NCI-H2081 treated with DMSO at 0.1 percent for 48 hours (cell line): ENCODE measurements around the gene EIF4E2.
A peak's percentile ranks its signal among the peaks of the same experiment; 100 is the strongest.

Experiments
- DNase-seq: peaks from one replicate; lab custom pipeline; 2025; lab: John Stamatoyannopoulos, UW

The EIF4E2 gene, protein sequence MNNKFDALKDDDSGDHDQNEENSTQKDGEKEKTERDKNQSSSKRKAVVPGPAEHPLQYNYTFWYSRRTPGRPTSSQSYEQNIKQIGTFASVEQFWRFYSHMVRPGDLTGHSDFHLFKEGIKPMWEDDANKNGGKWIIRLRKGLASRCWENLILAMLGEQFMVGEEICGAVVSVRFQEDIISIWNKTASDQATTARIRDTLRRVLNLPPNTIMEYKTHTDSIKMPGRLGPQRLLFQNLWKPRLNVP

GRCh38 chr2:232550354-232551249 lies at the start of gene EIF4E2, which contains the start of gene TIGD1:
TSS of gene EIF4E2 (plus strand) at chr2:232550689. CDS start at chr2:232550725, 36 bp downstream.
TSS of gene TIGD1 (minus strand) at chr2:232550557. CDS start at chr2:232549882, 675 bp downstream.
- DNase-seq: peak; percentile 61

- DNase-seq: no peak
Measured at GRCh38 chr2:232501331-232501771, 49.1 kb upstream of the EIF4E2 start.

GRCh38 chr2:232501794-232502390 lies 48.6 kb upstream of the EIF4E2 start:
- DNase-seq: no peak

DNA sequence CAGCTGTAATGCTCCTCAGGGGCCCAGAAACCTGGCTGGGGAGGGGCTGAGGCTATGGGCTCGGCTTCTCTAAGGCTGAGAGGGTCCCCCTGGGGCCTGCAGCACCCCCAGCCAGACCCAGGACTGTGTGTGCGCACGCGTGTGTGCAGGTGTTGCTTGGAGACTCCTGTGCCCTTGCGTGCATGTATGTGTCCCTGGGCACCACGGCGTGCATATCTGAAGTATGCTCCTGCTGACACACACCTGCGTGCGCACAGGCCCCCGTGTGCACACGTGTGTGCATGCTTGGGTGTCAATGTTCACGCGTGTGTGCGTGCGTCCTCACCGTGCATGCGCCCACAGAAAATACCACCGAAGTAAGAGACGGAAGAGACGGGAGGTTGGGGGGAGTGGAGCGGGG lies 48.0 kb upstream of the EIF4E2 start:
- DNase-seq: no peak

GRCh38 chr2:232502911-232503808 lies 47.3 kb upstream of the EIF4E2 start:
- no peak for DNase-seq

- DNase-seq: no peak
Measured at GRCh38 chr2:232503809-232504323, 46.6 kb upstream of the EIF4E2 start.

GRCh38 chr2:232504438-232504837 lies 46.1 kb upstream of the EIF4E2 start:
- DNase-seq: no peak

DNA sequence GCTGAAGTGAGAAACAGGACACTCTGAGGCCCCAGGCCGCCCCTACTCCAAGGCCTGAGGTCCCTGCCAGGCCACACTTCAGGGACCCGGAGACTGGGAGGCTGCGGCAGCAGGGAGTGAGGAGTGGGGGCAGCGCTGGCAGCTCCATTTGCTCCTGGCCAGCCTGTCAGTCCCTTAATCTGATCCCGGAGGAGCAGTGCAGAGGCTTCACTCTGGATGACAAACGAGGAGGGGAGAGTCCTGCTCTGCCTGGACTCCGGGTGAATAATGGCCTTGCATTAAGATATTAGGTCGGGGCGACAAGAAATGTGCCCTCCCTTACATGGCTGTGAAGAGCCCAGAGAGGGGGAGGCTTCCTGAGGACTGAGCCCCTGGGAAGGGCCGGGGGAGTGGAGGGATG lies 44.6 kb upstream of the EIF4E2 start:
- no peak for DNase-seq

GRCh38 chr2:232506709-232507108 lies 43.8 kb upstream of the EIF4E2 start:
- no peak for DNase-seq

DNA sequence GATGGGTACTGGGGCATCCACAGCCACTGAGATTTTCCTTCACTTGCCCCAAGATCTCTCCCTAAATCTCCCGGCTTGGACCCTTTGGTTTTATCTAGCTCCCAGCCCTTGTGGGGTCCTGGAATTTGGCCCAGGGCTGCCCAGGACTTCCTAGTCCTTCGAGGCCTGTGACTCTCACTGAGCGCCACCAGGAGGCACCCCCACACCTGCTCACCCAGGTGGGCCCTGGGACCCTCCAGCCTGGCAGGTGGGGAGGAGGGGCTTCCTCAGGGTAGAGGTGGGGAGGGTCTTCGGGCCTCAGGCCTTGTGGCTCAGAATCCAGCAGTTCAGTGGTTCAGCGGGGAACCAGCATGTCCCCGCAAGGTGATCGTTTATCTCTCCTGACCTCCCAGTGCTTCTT lies 42.2 kb upstream of the EIF4E2 start:
- DNase-seq: no peak

- DNase-seq: no peak
Measured at GRCh38 chr2:232511336-232511890, 39.1 kb upstream of the EIF4E2 start.

DNA sequence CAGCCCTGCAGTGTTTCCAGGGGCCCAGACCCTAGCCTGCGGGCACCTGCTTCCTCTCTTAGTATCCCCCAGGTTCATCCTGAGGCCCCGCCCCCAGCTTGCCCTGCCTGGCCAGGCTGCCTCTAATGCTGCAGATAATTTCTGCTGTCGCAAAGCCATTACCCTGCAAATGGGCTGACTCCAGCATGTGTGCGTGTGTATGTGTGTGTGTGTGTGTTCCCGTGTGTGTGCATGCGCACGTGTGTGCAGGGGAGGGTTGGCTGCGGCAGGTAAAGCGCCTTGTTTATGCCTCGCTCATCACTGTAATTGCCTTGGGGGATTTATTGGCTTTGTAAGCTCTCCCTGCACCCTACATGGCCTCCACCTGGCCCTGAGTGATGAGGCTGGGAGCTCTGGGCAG lies 37.9 kb upstream of the EIF4E2 start:
- no peak for DNase-seq

GRCh38 chr2:232513353-232513752 lies 37.1 kb upstream of the EIF4E2 start:
- no peak for DNase-seq

GRCh38 chr2:232515639-232516038 lies 34.9 kb upstream of the EIF4E2 start:
- DNase-seq: no peak

- no peak for DNase-seq
Measured at GRCh38 chr2:232516551-232516950, 33.9 kb upstream of the EIF4E2 start.

DNA sequence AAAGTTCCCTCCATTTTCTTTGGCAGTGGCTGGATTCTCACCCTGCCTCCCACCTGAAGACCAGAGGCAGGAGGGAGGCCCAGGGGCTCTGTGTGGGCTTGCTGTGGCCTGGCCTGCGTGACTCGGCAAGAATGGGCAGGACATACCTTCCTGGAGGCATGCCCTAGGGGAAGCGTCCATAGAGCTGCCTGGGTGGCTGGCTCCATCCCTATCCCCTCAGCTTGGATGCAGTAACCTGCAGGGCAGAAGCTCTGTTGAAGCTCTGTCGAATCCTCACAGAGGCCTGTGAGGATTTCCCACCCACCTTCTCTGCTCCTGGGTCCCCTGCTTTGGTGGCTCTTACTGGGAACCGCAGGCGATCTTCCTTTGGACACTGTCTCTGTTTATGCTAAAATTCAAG lies 31.6 kb upstream of the EIF4E2 start:
- DNase-seq: no peak

DNA sequence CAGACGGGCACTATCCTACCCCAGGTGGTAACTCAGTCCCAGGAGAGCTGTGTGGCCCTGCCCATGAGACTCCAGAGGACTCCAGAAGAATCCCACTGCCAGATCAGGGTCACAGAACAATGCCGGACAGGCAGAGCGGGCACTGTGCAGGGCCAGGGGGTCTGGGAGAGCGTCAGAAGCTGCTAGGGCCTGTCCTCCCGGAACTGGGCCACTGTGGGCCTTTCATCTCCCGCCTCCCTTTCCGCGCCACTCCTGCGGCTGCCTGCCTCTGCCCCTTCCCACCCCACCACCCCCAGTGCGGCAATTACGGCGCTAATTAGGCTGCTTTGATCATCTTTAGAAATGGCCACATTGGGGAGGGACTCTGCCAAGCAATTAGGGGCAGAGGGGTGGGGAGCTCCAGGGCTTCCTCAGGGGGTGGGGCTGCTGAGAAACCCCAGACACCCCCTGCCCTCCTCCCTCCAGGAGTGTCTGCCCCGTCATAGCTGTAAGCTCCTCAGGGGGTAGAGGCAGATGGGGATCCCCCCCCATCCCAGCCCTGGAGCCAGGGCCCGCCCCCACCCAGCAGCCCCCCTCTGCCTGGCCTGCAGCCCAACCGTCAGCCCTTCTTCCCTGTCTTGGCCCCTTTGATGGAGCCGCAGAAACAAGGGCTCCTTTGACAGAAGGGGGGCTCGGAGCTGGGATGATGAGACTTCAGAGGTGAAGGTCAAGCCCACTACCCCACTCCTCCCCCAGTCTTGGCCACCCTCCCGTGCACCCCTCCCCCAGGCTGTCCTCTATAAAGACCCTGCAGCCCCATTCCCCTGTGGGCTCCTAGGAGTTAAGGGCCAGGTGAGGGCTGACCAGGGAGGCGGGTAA lies 30.7 kb upstream of the EIF4E2 start, which contains the start of gene PRSS56:
PRSS56 (plus strand) TSS at position 808 of the 858 bp plus-strand sequence. CDS start 211 bp downstream, outside the sequence.
- DNase-seq: no peak

DNA sequence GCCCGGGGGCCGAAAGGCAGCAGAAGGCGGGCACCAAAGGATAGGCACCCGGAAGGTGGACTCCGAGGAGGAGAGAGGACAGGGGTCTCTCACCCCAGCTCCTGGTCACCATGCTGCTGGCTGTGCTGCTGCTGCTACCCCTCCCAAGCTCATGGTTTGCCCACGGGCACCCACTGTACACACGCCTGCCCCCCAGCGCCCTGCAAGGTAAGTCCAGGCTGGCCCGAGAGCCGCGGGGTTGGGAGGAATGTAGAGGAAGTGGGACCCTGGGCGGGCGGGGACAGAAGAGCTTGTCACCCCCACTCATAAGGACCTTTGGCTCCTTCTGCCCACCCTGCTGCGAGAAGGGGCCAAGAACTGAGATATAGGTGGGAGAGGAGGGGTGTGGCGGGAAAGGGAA lies 30.0 kb upstream of the EIF4E2 start:
- no peak for DNase-seq

- DNase-seq: no peak
Measured at GRCh38 chr2:232521098-232521497, 29.4 kb upstream of the EIF4E2 start.
